GM12878 (cell line): ENCODE data around the gene SNX32. TPM values are rescaled to one million over a fixed set of nuclear protein-coding genes. Genes with fewer than 3 reads are reported as not detected.
A peak's percentile ranks its signal among the peaks of the same experiment; 100 is the strongest.

Experiments used
- ATAC-seq: fragments of 200-7000 bp; cut with Tn5 transposase; 3 replicates; pipeline ENCODE4 v1.9.1; 2020; ENCODE audit warnings: mild to moderate bottlenecking, moderate library complexity
- BruUV-seq: library from RNA; stranded (reverse); fragments of 400-500 nt; replicated peaks from 2 replicates; lab custom pipeline; 2021; lab: Mats Ljungman, UMichigan
- CTCF ChIA-PET: fragments of 300-600 bp; sonication (Branson Sonifier 250); formaldehyde crosslinking; extraction: SDS; loops from one replicate; lab custom pipeline; 2021; ENCODE audit warnings: inconsistent platforms; lab: Yijun Ruan, JAX
- POLR2A ChIA-PET: fragments of 350-600 bp; formaldehyde crosslinking; extraction: SDS; loops from one replicate; lab custom pipeline; 2021; ENCODE audit warnings: inconsistent platforms; lab: Charles Lee
- RAD21 ChIA-PET: fragments of 300-600 bp; sonication (Branson Sonifier 250); formaldehyde crosslinking; loops from one replicate; lab custom pipeline; 2023; ENCODE audit warnings: antibody characterized with exemption; ENCODE audit not compliant: unreplicated experiment; lab: Charles Lee
- SMC1A ChIA-PET: fragments of 300-600 bp; sonication (Branson Sonifier 250); formaldehyde crosslinking; loops from one replicate; lab custom pipeline; 2023; ENCODE audit not compliant: unreplicated experiment, uncharacterized antibody; lab: Charles Lee
- DNase-seq: peaks from one replicate; pipeline ENCODE4 v3.0.0-alpha.2; 2011; ENCODE audit warnings: low read depth, low spot score
- FAIRE-seq: peaks from 3 replicates; lab custom pipeline; 2011; peaks lifted over from hg19 to GRCh38; lab: Jason Lieb, UNC
- H2AFZ ChIP-seq: 2 replicates; pipeline ENCODE4 v1.6.0; 2011; ENCODE audit warnings: low read depth, low read length, control low read depth; ENCODE audit not compliant: control insufficient read depth
- H3K27ac ChIP-seq: 2 replicates; pipeline ENCODE4 v1.5.1; 2011; ENCODE audit warnings: control low read depth; ENCODE audit not compliant: control insufficient read depth, insufficient read depth
- H3K27me3 ChIP-seq, 2 experiments: replicated peaks in 1 of 2; 2 replicates each; pipeline versions ENCODE4 v1.6.0 to v1.6.1; 2011; ENCODE audit warnings: low read length in 1 of 2; ENCODE audit not compliant: control insufficient read depth in 2 of 2, insufficient read depth in 2 of 2
- H3K36me3 ChIP-seq, 2 experiments: 2 replicates each; pipeline ENCODE4 v1.5.1; 2011; ENCODE audit warnings: low read length in 1 of 2; ENCODE audit not compliant: control insufficient read depth in 2 of 2, insufficient read depth in 2 of 2
- H3K4me1 ChIP-seq: 2 replicates; pipeline ENCODE4 v1.6.1; 2011; ENCODE audit warnings: mild to moderate bottlenecking, low read length, moderate library complexity, mixed read lengths; ENCODE audit not compliant: control insufficient read depth, insufficient read depth
- H3K4me2 ChIP-seq: 2 replicates; pipeline ENCODE4 v1.6.0; 2011; ENCODE audit warnings: control low read depth; ENCODE audit not compliant: control insufficient read depth, insufficient read depth
- H3K4me3 ChIP-seq: fragments of 200-600 bp; sonication (generic); 2 replicates; pipeline ENCODE4 v1.5.1; 2016
- H3K79me2 ChIP-seq: 2 replicates; pipeline ENCODE4 v1.6.0; 2011; ENCODE audit warnings: low read length; ENCODE audit not compliant: control insufficient read depth, insufficient read depth
- H3K9ac ChIP-seq: 2 replicates; pipeline ENCODE4 v1.8.0; 2011; ENCODE audit warnings: low read length, control low read depth, mixed read lengths; ENCODE audit not compliant: control insufficient read depth, insufficient read depth
- H3K9me3 ChIP-seq: replicated peaks from 3 replicates; pipeline ENCODE4 v1.5.1; 2011; ENCODE audit warnings: mild to moderate bottlenecking, low read length; ENCODE audit not compliant: control insufficient read depth, insufficient read depth
- H4K20me1 ChIP-seq: 2 replicates; pipeline ENCODE4 v1.6.0; 2011; ENCODE audit not compliant: control insufficient read depth, insufficient read depth
- JUNB ChIP-seq: IDR thresholded peaks from 2 replicates; pipeline ENCODE4 v1.6.1; 2016; ENCODE audit warnings: antibody characterized with exemption, mild to moderate bottlenecking
- PAX8 ChIP-seq: fragments of 450-650 bp; IDR thresholded peaks from 2 replicates; pipeline ENCODE4 v1.6.1; 2017; ENCODE audit warnings: mild to moderate bottlenecking, moderate library complexity
- POLR2A ChIP-seq: IDR thresholded peaks from 2 replicates; pipeline ENCODE4 v1.6.1; 2011; ENCODE audit warnings: low read depth, mild to moderate bottlenecking, low read length
- RCOR1 ChIP-seq: conservative IDR thresholded peaks from 2 replicates; pipeline ENCODE4 v1.6.1; 2012; ENCODE audit warnings: low read depth, low read length, improper control_type of control experiment
- ZNF274 ChIP-seq: IDR thresholded peaks from one replicate; pipeline ENCODE4 v1.8.0; 2011; ENCODE audit not compliant: insufficient read length, insufficient read depth
- WGBS: methylation state at CpG from one replicate; pipeline ENCODE4 v1.1.6; 2016; ENCODE audit warnings: low lambda C conversion rate; ENCODE audit not compliant: insufficient replicate concordance, insufficient coverage; ENCODE audit errors: missing lambda C conversion rate; 5-methylcytosine and 5-hydroxymethylcytosine counted together
- in situ Hi-C: fragments of 300-500 bp; cut with MboI; formaldehyde crosslinking; loops from 9 replicates; pipeline ENCODE4 v1.14.3; 2018; ENCODE audit warnings: mixed read lengths
- intact Hi-C: fragments of 100-400 bp; cut with micrococcal nuclease; formaldehyde crosslinking; loops from one replicate; pipeline ENCODE4 v1.14.2; 2022; ENCODE audit not compliant: unreplicated experiment
- polyA plus RNA-seq, 11 experiments: library from polyadenylated mRNA; depleted of rRNA in 4 of 11; unstranded in 6 of 11; stranded (reverse) in 5 of 11; fragments of >200 nt; fragmentation: Nextera tagmentation in 4 of 11; fragmentation: Illumina TruSeq in 1 of 11; extraction: Ambion mirVana in 4 of 11; extraction: Trizol in 1 of 11; gene quantifications; 1 replicate in 1 of 11; 2 replicates in 10 of 11; pipeline versions ENCODE4 v1.2.1 to v1.2.3, GENCODE V29; 2011 to 2016; ENCODE audit warnings: inconsistent platforms in 2 of 11, missing spikeins in 2 of 11, low read depth in 1 of 11
- total RNA-seq, 4 experiments: library from RNA; depleted of rRNA in 3 of 4; stranded (reverse); fragments of >200 nt in 3 of 4; fragmentation: Illumina TruSeq in 1 of 4; extraction: Trizol in 1 of 4; gene quantifications; 2 replicates each; pipeline versions ENCODE4 v1.2.1 to v1.2.3, GENCODE V29; 2013 to 2021

The SNX32 gene
- total and polyA plus RNA-seq, 10 of the 15 experiments (the other 5 are each of a cell fraction or from before 2014, with no cell fraction given): 0.04 to 1.5 (median 0.11) TPM; not detected in 1

GRCh38 chr11:65867284-65868071 lies 33.7 kb downstream of the SNX32 start:
- peaks cover 7% of the 10 kb centered on the region for H3K4me1 ChIP-seq
- H3K79me2 ChIP-seq: peaks cover 2% of the 10 kb centered on the region
- WGBS: 62% methylated on average over 29 of the region's 29 CpGs
- ChIA-PET POLR2A (interaction anchor here (0.6 to 1.1 kb wide), 2 partner anchors 34 to 1241 kb away, joined by 3 read pairs; partner anchors contain the start of gene SNX32), CTCF (no interaction called here), SMC1A (no interaction called here)
- no peak for FAIRE-seq
- H4K20me1 ChIP-seq: no peaks in the 10 kb centered on the region; the same call in 1 of the 2 replicates
- no peak overlapping the region for H2AFZ ChIP-seq
- no peaks in the 10 kb centered on the region for H3K27me3 ChIP-seq
- no peak for DNase-seq
- in situ Hi-C loops: loop anchor here (25.0 kb wide), 1 partner anchor 1630 kb away; the partner anchor contains the start of genes DNAJC4, FKBP2, NUDT22 and PPP1R14B
- H3K36me3 ChIP-seq: peaks cover 22 to 38% of the 10 kb centered on the region in 2 experiments
- H3K9me3 ChIP-seq: no peaks in the 10 kb centered on the region
- H3K9ac ChIP-seq: no peak overlapping the region
- no peak overlapping the region for H3K4me3 ChIP-seq
- ATAC-seq: peak; percentile 36; the same call in 2 of the 3 replicates
- no TSS peak for BruUV-seq
- H3K27ac ChIP-seq: no peak overlapping the region
- H3K4me2 ChIP-seq: no peak overlapping the region
- TF ChIP-seq JUNB (no peak), ZNF274 (no peak), PAX8 (no peak), RCOR1 (no peak), POLR2A (0 out of 2 replicates have a peak, but pooled peaks have one; percentile 8)
- TF ChIP-seq, all 136 proteins: peak for 1
- intact Hi-C loops: no loop called here
- RAD21 ChIA-PET: no interaction called here
